Muscle of arm (tissue), 12 donors: ENCODE measurements around the gene PRR35. TPM values are rescaled to one million over a fixed set of nuclear protein-coding genes. Genes with fewer than 3 reads are reported as not detected.

Source experiments
- DNase-seq: peaks from one replicate; pipeline ENCODE4 v3.0.0-alpha.2; 2013
- polyA plus RNA-seq, 12 donors: library from polyadenylated mRNA; unstranded; fragments of 120-200 nt; gene quantifications; one replicate each; pipeline ENCODE4 v1.2.1, GENCODE V29; 2013; ENCODE audit not compliant: insufficient read length in 12 of 12

Gene PRR35
- polyA plus RNA-seq, 12 donors: 0.08 to 0.24 (median 0.13) TPM; not detected in 6

DNA sequence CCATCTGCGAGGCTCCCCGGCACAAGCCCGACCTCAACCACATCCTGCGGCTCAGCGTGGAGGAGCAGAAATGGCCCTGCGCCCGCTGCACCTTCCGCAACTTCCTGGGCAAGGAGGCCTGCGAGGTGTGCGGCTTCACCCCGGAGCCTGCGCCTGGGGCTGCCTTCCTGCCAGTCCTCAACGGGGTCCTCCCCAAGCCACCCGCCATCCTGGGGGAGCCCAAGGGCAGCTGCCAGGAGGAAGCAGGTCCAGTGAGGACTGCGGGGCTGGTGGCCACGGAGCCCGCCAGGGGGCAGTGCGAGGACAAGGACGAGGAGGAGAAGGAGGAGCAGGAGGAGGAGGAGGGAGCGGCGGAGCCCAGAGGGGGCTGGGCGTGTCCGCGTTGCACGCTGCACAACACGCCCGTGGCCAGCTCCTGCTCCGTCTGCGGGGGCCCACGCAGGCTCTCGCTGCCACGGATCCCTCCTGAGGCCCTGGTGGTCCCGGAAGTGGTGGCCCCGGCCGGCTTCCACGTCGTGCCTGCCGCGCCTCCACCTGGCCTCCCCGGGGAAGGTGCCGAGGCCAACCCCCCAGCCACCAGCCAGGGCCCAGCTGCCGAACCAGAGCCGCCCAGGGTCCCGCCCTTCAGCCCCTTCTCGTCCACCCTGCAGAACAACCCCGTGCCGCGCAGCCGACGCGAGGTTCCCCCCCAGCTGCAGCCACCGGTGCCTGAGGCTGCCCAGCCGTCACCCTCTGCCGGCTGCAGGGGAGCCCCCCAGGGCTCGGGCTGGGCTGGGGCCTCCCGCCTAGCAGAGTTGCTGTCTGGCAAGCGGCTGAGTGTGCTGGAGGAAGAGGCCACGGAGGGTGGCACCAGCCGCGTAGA is 13.1 kb upstream of the PRR35 start:
- DNase-seq: peak; percentile 57

- DNase-seq: no peak
These were observed 11.6 kb upstream of the PRR35 start for GRCh38 chr16:548586-548985.

- no peak for DNase-seq
These were observed 10.5 kb upstream of the PRR35 start for GRCh38 chr16:549544-550263.

DNA sequence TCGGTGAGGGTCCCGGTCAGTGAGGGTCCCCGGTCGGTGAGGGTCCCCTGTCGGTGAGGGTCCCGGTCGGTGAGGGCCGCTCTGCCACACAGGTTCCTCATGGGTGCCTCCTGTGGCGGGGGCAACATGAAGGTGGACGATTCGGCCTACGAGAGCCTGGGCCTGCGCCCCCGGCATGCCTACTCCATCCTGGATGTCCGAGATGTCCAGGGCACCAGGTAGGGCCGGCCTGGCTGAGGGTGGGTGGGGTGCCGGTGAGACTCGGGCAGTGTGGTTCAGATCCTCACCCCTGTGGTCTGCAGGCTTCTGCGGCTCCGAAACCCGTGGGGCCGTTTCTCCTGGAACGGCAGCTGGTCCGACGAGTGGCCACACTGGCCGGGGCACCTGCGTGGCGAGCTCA is 9.0 kb upstream of the PRR35 start:
- no peak for DNase-seq

GRCh38 chr16:552171-552570 is 8.0 kb upstream of the PRR35 start:
- DNase-seq: no peak

GRCh38 chr16:553601-554296 is 6.4 kb upstream of the PRR35 start:
- DNase-seq: no peak

- DNase-seq: no peak
These were observed 5.9 kb upstream of the PRR35 start for GRCh38 chr16:554297-554621.

DNA sequence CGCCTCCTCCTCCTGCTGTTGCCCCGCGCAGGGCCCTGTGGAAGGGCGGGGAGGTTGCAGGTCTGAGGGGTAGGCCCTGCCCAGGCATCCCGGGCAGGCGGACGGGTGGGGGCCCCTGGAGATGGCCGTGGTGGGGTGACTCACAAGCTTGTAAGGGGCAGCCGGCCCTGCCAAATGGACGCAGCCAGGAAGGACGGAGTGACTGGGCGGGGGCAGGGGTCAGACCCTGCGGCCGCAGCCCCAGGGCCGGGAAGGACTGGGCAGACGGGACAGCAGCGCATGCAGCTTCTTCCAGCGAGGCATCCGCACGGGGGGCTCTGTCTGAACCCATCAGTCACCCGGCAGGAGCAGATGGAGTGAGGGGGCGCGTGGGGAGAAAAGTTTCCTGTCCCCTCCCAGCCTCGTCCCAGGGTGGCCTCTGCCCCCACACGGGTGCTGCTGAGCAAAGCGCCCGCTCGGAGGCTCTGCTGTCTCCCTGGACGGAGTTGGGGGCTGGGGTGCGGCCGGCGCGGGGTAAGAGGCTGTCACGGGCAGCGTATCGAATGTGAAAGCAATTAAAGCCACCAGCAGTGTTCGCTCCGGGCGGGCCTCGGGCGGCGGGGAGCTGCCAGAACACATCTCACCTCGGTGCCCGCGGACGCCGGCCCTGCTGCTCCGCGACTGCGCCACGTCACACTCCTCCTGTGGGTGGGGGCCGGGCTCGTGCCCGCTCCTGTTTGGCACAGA is 5.4 kb upstream of the PRR35 start:
- no peak for DNase-seq

DNA sequence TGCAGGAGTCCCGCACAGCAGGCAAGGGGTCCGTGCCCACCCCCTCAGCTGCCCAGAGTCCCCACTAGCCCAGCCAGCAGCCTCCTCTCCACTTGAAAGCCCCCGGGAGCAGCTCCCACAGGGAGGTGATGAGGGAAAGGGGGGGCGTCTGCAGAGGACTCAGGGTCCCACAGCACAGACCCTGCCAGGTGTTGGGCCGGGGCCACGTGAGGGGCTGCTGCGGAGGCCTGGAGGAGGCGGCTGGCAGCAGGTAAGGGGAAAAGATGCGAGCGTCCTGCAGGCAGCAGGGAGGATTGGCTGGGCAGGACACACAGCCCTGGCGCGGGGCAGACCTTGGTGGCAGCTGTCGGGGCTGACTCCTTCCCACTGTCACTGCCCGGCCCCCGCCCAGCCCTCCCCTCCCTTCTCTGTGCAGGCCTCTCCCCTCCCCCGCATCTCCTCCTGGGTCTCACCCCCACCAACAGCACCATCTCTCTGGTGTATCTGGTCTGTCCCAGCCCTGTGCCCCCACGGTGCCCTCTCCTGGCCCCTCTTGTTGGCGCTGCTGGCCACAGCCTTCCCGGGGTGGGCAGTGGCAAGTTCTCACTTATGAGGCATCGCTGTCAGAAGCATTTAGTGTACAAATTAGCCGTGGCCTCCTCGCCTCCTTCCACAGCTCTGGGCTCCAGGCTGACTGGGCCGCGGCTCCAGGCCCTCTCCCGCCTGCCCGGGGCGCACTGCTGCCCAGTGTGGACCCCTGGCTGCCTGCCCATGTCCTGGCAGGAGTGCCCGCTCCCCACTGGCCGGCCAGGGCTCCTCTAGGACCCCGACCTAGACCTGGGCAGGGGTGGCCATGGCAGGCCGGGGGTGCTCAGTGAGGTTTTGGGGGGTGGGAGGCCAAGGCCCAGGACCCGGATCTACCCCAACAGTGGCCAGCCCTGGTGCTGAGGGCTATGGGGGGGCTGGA is 4.4 kb upstream of the PRR35 start:
- DNase-seq: no peak

- no peak for DNase-seq
These were observed 3.6 kb upstream of the PRR35 start for GRCh38 chr16:556474-557173.

GRCh38 chr16:557463-558297 is 2.5 kb upstream of the PRR35 start:
- DNase-seq: no peak

DNA sequence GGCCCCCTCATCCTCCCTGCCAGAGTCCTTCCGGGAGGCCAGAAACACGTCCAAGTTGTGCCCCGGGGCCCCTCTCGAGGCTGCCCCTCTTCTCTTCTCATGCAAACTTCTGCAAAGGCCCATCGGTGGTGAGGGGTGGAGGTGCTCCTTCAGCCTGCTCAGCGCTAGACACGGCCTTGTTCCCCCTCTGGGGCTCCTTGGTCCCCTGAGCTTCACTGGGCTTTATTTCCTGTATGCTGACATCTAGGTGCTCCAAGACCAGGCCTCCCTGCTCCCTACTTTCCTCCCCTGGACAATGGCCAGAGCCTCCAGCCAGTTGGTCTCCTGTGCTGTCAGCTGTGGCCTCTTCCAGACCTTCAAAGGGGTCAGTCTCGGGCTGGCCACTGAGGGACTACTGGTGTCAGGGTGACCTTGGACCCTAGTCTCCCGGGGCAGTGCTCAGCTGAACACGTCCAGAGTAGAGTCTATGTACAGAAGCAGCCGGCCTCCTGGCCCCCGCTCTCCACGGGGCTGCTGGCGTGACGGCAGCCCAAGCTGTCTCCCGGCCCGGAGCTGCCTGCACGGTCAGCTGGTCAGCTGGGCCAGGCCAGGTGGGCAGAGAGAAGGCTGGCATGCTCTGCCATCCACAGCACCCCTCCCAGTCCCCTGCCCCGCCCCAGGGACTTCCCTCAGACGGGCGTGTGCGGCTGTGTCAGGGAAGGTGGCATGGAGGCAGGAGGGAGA is 1.7 kb upstream of the PRR35 start:
- DNase-seq: no peak

DNA sequence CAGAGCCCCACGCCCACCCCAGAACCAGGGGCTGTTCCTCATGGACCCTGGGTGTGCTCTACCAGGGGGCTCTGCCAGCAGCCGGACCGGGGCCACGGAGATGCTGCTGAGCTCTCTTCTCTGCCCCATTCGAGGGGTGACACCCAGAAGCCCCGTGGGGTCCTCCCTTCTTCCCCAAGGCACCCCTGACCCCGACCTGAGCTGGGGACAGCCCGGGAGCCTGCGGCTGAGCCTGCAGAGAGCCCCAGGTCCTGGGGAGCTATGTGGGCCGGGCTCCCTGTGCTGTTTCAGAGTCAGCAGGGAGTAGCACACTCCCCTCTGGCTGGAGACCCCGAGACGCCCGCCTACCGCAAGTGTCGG is 1.2 kb upstream of the PRR35 start:
- no peak for DNase-seq

GRCh38 chr16:559411-560203 is 587 bp upstream of the PRR35 start:
- DNase-seq: no peak

DNA sequence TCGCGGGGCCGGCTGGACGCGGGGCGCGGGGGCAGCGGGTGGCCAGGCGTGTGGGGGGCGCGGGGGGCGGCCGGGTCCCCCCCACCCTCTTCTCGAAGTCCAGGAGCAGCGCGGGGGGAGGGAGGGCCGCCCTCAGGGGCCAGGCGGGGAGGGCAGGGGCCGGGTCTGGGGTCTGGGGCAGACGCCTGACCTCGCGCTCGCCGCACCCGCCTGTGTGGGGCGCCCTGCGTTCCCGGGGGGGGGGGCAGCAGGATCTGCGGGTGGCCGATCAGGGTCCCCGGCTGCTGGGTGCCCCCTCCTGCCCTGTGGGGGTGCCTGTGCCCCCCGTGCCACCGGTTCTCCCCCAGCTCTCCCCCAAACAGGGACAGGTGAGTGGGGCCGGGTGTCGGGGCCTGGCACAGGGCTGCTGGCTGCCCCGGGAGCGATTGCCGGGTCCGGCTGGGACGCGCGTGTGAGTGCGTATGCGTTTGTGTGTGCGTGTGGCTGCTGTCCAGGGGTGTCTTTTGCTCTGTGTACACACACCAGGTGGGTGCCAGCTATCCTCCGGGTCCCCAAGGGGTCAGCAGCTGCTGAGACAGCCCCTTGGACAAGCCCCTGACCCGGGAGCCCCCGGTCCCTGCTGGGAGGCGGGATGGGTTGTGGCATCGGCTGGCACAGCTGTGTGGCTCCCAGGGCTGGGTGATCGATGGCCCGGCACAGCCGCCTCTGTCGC is 663 bp downstream of the PRR35 start:
- DNase-seq: no peak

GRCh38 chr16:561413-561794 is 1.2 kb downstream of the PRR35 start:
- DNase-seq: no peak
